ENCODE data around the gene DEDD2. TPM values are rescaled to one million over a fixed set of nuclear protein-coding genes. Genes with fewer than 3 reads are reported as not detected.

DEDD2 gene
- total RNA-seq, 1 experiment from 2014 or later, result 34.4 TPM

GRCh38 chr19:42191855-42192254, 25.6 kb downstream of the DEDD2 start:
- H3K9ac ChIP-seq (ENCODE audit: low read length), result peak overlapping the region; percentile 3; the same call in 1 of the 2 replicates
- H3K4me1 ChIP-seq (ENCODE audit: insufficient read depth, low read length), result peaks cover 30% of the 10 kb centered on the region
- peak overlapping the region; percentile 46 for H3K4me2 ChIP-seq (ENCODE audit: low read length)
- peak overlapping the region; percentile 74 for H3K27ac ChIP-seq (ENCODE audit: low read length)
- DNase-seq (peak; percentile 96), ATAC-seq (peak; percentile 77)
- no peaks in the 10 kb centered on the region for H3K9me2 ChIP-seq (replicated peaks; ENCODE audit: low read length)
- ChIA-PET POLR2A (ENCODE audit: unreplicated experiment) (no interaction called here), CTCF (no interaction called here)
- no peaks in the 10 kb centered on the region for H3K27me3 ChIP-seq (ENCODE audit: low read length)
- H2AFZ ChIP-seq (ENCODE audit: low read length), result no peak overlapping the region
- H4K20me1 ChIP-seq (ENCODE audit: low read length), result no peaks in the 10 kb centered on the region
- no peaks in the 10 kb centered on the region for H3K9me3 ChIP-seq (ENCODE audit: low read length)
- no peaks in the 10 kb centered on the region for H3K79me2 ChIP-seq (ENCODE audit: low read length)
- H3F3A ChIP-seq (ENCODE audit: low read length, unreplicated experiment), result no peaks in the 10 kb centered on the region
- no peak overlapping the region for H3K4me3 ChIP-seq (ENCODE audit: low read length)
- no peaks in the 10 kb centered on the region for H3K36me3 ChIP-seq (ENCODE audit: low read depth, low read length)
- intact Hi-C loops (cut with micrococcal nuclease), result no loop called here
- TF ChIP-seq EZH2phosphoT487 (IDR thresholded peaks at IDR 0.05; ENCODE audit: borderline replicate concordance, low read length) (no peak), CTCF (conservative IDR thresholded peaks at IDR 0.05; ENCODE audit: low read depth, low read length) (no peak), EZH2 (IDR thresholded peaks at IDR 0.05; ENCODE audit: low read length, unreplicated experiment) (no peak)
- BruUV-seq (replicated peaks), result no TSS peak

- DNase-seq, result no peak
- Histone ChIP-seq H3K36me3 (ENCODE audit: low read depth, low read length) (no peaks in the 10 kb centered on the region), H4K20me1 (ENCODE audit: low read length) (no peaks in the 10 kb centered on the region), H3K4me2 (ENCODE audit: low read length) (peak overlapping the region; percentile 9; the same call in 1 of the 2 replicates), H3K9me3 (ENCODE audit: low read length) (no peaks in the 10 kb centered on the region), H3K27me3 (ENCODE audit: low read length) (no peaks in the 10 kb centered on the region), H3F3A (ENCODE audit: low read length, unreplicated experiment) (no peaks in the 10 kb centered on the region), H3K9ac (ENCODE audit: low read length) (peak overlapping the region; percentile 4; the same call in 1 of the 2 replicates), H3K79me2 (ENCODE audit: low read length) (no peaks in the 10 kb centered on the region), H3K9me2 (replicated peaks; ENCODE audit: low read length) (no peaks in the 10 kb centered on the region), H3K4me3 (ENCODE audit: low read length) (no peak overlapping the region), H3K27ac (ENCODE audit: low read length) (peak overlapping the region; percentile 74), H3K4me1 (ENCODE audit: insufficient read depth, low read length) (peaks cover 30% of the 10 kb centered on the region), H2AFZ (ENCODE audit: low read length) (no peak overlapping the region)
- intact Hi-C loops (cut with micrococcal nuclease), result no loop called here
- BruUV-seq (replicated peaks), result TSS peak; percentile 78
- TF ChIP-seq EZH2phosphoT487 (IDR thresholded peaks at IDR 0.05; ENCODE audit: borderline replicate concordance, low read length), result no peak
- TF ChIP-seq EZH2 (IDR thresholded peaks at IDR 0.05; ENCODE audit: low read length, unreplicated experiment), result no peak
- no peak; the same call in 1 of the 2 replicates for ATAC-seq
- ChIA-PET CTCF (no interaction called here), POLR2A (ENCODE audit: unreplicated experiment) (no interaction called here)
These were observed 26.1 kb downstream of the DEDD2 start for GRCh38 chr19:42191330-42191729.

GRCh38 chr19:42189133-42189532, 28.3 kb downstream of the DEDD2 start:
- no peaks in the 10 kb centered on the region for H4K20me1 ChIP-seq (ENCODE audit: low read length)
- no peak overlapping the region for H3K27ac ChIP-seq (ENCODE audit: low read length)

More at GRCh38 chr19:42189133-42189532, 28.3 kb downstream of the DEDD2 start:
- Histone ChIP-seq H3K9ac (ENCODE audit: low read length) (no peak overlapping the region), H3K79me2 (ENCODE audit: low read length) (no peaks in the 10 kb centered on the region), H3K4me1 (ENCODE audit: insufficient read depth, low read length) (peaks cover 33% of the 10 kb centered on the region), H3K4me2 (ENCODE audit: low read length) (no peak overlapping the region), H2AFZ (ENCODE audit: low read length) (no peak overlapping the region), H3K9me2 (replicated peaks; ENCODE audit: low read length) (no peaks in the 10 kb centered on the region), H3K27me3 (ENCODE audit: low read length) (no peaks in the 10 kb centered on the region), H3K9me3 (ENCODE audit: low read length) (no peaks in the 10 kb centered on the region), H3K36me3 (ENCODE audit: low read depth, low read length) (no peaks in the 10 kb centered on the region), H3F3A (ENCODE audit: low read length, unreplicated experiment) (no peaks in the 10 kb centered on the region), H3K4me3 (ENCODE audit: low read length) (no peak overlapping the region)
- ChIA-PET POLR2A (ENCODE audit: unreplicated experiment) (no interaction called here), CTCF (no interaction called here)
- ATAC-seq (no peak), DNase-seq (no peak)
- no TSS peak for BruUV-seq (replicated peaks)
- intact Hi-C loops (cut with micrococcal nuclease), result no loop called here
- no peak for TF ChIP-seq CTCF (conservative IDR thresholded peaks at IDR 0.05; ENCODE audit: low read depth, low read length)
- TF ChIP-seq EZH2phosphoT487 (IDR thresholded peaks at IDR 0.05; ENCODE audit: borderline replicate concordance, low read length), result no peak
- no peak for TF ChIP-seq EZH2 (IDR thresholded peaks at IDR 0.05; ENCODE audit: low read length, unreplicated experiment)
